Stromal cell of bone marrow (primary cell): ENCODE data around the gene GLRA3.
"Not testable (repeated sequence)": the region's sequence is repeated elsewhere in the genome, so short reads cannot be mapped to it uniquely, and the experiment has no call there.

Source experiments
- DNase-seq: peaks from one replicate; pipeline ENCODE4 v3.0.0-alpha.2; 2012; ENCODE audit warnings: low read depth

GLRA3 gene

GRCh38 chr4:174658246-174658645 is 170.8 kb downstream of the GLRA3 start:
- DNase-seq = no peak

DNA sequence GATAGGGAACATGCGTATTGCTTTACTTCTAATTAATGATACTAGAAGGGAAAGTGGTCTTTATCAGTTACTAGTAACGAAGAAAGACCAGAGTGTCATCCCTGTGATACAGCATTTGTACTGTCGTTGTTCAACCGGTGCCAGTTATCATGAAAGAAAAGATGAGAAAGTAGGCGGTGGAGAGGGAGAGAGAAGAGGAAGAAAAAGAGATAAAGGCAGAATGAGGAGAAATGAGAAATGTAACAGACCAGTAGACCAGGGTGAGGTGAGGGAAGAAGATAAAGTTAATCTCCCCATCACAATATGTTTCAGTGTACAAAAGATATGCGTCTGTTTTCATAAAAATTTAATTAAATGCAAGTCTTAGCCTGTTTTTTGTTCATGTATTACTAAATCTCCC is 171.6 kb downstream of the GLRA3 start:
- DNase-seq = no peak

GRCh38 chr4:174654634-174655033 is 174.4 kb downstream of the GLRA3 start:
- DNase-seq = no peak

GRCh38 chr4:174650711-174651355 is 178.2 kb downstream of the GLRA3 start:
- no peak for DNase-seq

DNA sequence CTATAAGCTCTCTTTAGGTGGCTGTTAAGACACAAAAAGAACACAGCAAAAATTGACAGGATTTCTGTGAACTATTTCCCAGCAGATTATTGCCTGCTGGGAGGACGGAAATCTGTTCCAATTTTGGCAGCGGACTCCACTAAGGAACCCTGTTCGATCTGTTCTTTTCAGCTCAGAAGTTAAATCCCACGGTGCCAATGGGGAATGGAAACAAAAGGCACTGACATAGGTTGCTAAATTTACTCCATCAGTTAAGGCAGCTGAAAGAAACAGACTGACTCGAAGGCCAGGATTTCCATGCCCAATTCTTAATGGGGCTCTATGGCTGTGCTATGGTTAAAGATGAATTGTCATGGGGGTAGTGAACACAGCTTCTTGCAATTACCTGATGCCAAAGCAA is 180.2 kb downstream of the GLRA3 start:
- DNase-seq = no peak

DNA sequence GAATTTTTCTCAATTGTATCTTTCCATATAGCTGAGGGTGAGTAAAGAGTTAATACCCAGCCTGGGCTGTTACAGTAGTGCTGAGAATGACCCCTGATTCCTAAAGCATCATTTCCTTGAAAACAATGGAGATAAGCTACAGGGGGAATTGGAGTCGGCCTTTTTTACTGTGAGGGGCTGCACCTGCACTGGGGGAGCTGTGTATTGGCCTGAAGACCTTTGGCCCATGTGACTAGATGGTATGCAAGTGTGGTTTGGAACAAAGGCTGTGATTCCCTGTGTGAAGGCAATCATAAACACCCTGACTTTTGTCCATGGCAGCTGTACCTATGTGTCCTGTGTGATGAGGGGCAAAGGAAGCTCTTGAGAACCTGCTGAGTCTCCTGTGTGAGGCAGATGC is 182.7 kb downstream of the GLRA3 start:
- DNase-seq = no peak

- DNase-seq = no peak
Measured at GRCh38 chr4:174640146-174640545, 188.9 kb downstream of the GLRA3 start.

GRCh38 chr4:174635732-174636131 is 193.3 kb downstream of the GLRA3 start:
- DNase-seq = no peak

GRCh38 chr4:174633399-174633798 is 195.6 kb downstream of the GLRA3 start:
- no peak for DNase-seq

- peak; percentile 34 for DNase-seq
Measured at GRCh38 chr4:174631901-174632758, 196.9 kb downstream of the GLRA3 start.

GRCh38 chr4:174629907-174630450 is 199.1 kb downstream of the GLRA3 start:
- not testable (repeated sequence) for DNase-seq

DNA sequence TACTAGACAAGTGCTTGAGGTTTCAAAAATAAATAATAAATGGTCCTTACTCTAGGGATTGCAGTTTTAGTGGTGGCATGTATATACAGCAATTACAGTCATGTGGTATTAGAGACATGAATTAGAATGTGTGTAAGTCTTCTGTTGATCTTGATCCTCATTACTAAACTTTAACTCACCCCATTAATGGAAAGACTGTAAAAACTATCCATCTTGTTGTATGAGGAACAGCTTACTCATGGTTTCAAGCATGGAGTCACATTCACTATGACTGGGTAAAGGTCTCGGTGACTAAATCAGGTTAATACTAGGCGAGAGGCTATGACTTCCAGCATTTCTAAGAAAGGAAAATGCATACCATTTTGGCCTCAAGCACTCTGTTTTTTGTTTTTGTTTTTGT is 199.8 kb downstream of the GLRA3 start:
- DNase-seq = peak; percentile 11

- DNase-seq = no peak
Measured at GRCh38 chr4:174628191-174628590, 200.9 kb downstream of the GLRA3 start.

DNA sequence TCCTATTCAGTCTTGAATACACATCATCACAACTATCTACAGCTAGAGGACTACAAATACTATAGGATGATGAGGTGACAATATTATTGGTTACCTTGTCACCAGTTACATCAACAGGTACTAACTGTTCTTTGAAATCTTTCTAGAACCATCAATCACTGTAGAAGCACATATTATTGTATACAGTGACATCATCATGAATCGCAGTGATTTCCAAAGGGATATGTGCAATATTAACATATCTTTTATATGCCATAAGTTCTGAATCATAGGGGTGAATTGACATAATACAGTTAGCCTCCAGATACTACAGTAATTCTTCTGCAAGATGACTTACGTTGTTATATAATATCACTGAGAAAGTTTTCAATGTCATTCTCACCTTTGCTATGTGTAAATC is 201.6 kb downstream of the GLRA3 start:
- no peak for DNase-seq

DNA sequence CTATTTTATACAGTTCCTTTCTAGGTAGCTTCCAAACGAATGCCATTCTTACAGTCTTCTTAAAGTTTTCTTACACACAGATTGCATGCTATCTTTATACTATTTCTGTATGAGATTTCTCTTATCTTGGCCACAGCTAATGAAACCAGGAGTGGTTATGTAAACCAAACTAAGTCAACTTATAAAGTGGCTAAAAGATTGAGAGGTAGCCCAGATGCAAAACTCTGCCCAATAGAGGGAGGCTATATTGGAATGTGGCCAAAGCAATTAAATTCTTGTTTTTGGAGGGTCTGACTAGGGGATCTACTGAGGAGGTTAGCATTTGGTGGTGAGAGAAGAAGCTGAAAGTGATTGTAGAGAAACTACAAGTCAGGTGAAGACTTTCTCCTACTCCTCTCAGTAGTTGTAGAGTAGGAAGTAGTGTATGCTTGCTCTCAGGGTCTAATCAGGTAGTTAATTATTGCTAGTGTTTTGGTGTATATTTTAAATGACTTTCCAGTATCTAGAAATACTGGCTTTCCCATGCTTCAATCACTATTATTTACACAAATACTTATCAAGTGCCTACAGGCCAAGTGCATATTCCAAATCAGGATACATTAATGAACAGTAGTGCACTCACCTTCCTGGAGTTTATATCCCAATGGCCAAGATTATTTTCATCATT is 202.6 kb downstream of the GLRA3 start:
- no peak for DNase-seq

DNA sequence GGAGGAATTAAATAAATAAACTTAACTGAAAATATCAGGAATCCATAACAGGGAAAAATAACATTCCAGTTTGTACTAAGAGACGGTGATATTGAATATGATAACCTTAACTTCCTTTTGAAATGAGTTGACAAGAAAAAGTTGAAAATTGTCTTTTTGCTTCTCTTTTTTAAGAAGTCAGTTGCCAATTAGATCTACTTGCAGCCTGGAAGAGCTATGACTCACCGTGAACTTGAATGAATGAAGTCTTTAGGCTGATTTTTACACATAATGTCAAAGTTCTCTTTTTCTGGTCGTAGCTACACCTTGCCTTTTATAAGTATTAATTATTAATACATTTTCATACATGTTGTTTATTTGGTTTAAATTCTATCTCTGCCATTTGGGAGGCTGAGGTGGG is 212.4 kb downstream of the GLRA3 start:
- no peak for DNase-seq

DNA sequence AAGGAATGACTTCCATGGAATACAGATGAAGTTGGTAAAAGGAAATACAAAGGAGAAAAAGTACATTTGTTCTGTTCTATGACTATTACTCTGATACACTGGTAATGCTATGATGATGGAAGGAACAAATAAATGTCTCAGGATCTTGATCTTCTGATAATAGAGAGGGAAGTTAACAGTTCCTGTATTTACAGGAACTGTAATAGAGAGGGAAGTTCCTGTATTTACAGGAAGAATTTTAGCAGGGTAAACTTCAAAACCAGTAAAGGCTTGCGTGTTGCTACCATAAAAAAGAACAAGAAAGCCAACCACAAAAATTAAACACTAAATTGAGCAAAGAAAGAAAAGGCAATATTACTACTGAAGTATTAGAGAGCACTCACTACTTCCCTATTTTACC is 215.1 kb downstream of the GLRA3 start:
- no peak for DNase-seq

- no peak for DNase-seq
Measured at GRCh38 chr4:174611792-174612191, 217.3 kb downstream of the GLRA3 start.

GRCh38 chr4:174607792-174608191 is 221.3 kb downstream of the GLRA3 start:
- no peak for DNase-seq

DNA sequence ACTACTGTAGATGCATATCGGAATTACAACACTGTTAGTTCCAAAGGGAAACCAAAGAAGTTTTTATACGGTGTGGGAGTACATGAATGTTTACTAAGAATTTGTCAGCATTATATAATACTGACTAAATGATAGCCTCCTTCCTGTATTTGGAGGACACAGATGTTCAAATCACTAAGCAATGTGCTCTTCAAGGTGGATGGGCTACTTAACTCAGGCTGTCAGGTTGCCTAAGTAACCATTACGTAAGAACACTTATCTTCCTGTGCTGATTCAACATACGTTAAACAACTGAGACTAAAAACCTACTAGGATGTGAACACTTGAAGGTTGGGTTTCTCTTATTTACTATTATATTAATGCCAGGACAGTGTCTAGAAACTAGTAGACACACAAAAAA is 224.8 kb downstream of the GLRA3 start:
- no peak for DNase-seq

GRCh38 chr4:174600391-174600790 is 228.7 kb downstream of the GLRA3 start:
- DNase-seq = no peak

GRCh38 chr4:174598800-174599199 is 230.2 kb downstream of the GLRA3 start:
- no peak for DNase-seq

GRCh38 chr4:174596513-174596912 is 232.5 kb downstream of the GLRA3 start:
- no peak for DNase-seq
